ENCODE data around the gene LTBP1.
"Not testable (repeated sequence)": the region's sequence is repeated elsewhere in the genome, so short reads cannot be mapped to it uniquely, and the experiment has no call there.

LTBP1 gene

GRCh38 chr2:33371304-33372090 is 424.7 kb downstream of the LTBP1 start:
- DNase-seq: peak in 1 of 56 donors; percentile 20

DNA sequence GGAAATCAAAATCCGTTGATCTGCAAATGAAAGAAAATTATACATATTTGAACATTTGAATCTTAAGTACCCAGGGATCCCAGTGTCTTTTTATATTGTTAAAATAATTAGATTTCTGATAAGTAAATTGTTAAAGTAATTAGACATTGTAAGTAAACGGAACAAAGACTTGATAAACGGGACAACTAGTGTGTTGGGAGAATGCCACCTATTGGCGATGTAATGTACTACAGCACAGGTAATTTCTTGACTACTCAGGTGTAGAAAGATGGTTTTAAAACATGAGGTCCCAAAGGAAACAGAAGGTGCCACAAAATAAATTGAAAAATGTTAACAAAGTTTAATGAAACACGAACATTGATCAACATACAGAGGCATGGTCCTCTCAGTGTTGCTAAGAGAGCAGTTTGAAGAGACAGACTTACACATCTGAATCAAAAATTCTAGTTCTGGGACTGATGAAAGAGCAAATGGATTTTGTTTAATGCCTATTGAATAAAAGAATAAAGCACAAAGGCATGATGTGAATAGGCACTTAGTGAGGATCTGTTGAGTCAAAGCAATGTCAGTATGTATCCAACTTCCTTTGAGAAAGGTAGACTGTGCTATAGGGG is 426.3 kb downstream of the LTBP1 start:
- peak in 6 of 56 donors; percentile 3 to 37 (median 11) for DNase-seq

GRCh38 chr2:33373986-33374385 is 427.2 kb downstream of the LTBP1 start:
- DNase-seq: no peak

DNA sequence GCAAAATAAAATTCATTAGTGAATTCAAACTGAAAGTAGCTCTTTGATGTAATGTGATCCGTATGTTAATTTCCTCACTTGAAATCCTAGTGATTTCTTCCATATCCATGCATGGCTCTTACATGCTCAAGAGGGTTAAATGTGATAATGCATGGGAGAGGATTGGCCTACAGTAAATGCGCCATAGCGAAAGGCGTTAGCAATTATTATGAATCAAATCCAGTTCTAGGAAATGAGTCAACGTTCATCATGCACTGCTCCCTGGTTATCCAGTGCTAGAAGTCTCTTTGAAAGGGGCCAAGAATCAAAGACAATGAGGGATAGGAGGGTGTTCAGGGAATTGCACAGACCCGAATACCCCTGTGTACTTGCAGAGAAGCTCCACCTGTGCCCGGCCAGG is 428.3 kb downstream of the LTBP1 start:
- no peak for DNase-seq

- no peak for DNase-seq
Measured at GRCh38 chr2:33377048-33377447, 430.3 kb downstream of the LTBP1 start.

GRCh38 chr2:33378556-33379210 is 431.9 kb downstream of the LTBP1 start:
- peak in 23 of 56 donors; percentile 3 to 63 (median 30) for DNase-seq

DNA sequence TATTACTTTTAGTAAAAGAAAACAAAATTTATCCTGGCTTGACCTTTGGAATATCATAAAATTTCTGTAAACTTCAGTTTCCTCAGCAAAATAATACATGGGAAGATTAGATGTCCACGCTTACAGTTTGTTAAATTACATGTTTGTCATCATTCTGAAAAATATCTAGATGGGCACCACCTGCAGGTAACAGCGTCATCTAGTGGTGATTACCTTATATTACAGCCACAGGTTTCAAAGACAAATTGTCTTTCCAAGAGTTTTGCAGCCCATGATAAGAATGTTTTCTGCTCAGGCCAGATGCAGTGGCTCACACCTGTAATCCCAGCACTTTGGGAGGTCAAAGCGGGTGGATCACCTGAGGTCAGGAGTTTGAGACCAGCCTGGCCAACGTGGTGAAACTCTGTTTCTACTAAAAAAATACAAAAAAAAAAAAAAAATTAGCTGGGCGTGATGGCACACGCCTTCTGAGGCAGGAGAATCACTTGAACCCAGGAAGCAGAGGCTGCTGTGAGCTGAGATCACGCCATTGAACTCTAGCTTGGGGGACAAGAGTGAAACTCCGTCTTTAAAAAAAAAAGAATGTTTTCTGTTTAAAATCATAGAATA is 433.4 kb downstream of the LTBP1 start:
- DNase-seq: no peak

- DNase-seq: no peak
Measured at GRCh38 chr2:33380719-33381118, 434.0 kb downstream of the LTBP1 start.

- no peak for DNase-seq
Measured at GRCh38 chr2:33381301-33381858, 434.6 kb downstream of the LTBP1 start.

DNA sequence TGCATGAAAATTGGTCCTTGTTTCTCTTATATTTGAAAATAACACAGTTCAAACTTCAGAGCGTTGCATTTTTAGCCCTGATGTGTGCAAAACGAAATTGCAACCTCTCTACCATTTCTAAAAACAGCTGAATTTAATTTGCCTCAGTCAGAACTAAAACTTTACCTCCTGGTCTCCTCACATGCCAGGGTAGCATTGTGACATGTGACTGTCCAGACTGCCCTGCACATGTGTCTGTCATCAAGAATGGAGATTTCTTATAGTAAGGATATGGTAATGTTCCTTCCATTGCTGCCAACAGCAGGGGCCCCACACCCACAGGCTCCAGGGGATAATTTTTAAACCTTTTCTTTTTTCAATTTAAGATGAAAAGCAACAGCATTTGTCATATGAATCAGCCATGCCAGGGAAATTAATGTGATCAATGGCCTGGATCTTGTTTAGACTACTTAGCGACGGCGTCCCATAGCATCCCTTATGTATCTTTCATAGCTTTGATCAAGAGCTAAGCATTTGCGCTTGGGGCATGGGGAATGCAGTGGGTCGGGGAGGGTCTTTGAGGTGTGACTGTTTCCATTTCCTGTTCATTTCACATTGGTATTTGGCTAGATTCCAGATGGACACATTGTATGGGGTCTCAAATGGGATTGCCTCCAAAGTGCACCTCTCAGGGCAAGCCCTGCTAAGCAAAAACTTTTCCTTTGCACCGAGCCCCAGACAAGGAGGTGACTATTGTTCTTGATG is 437.3 kb downstream of the LTBP1 start:
- no peak for DNase-seq

DNA sequence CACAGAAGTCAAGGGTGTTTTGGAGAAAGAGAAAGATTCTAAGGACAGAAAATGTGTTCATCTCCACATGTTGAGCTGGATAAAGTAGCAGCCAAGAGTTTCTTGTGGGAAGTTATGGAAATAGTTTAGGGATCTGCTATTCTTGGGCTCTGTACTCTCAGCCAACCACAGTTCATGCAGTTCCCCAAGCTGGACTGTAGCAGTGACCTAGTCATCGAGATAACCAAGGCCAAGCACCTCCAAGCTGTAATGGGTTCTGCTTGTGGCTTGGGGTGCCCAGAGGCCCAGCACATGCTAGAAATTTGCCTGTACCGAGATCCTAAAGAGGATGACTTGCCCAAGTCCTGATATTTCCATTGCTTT is 437.8 kb downstream of the LTBP1 start:
- DNase-seq: no peak

GRCh38 chr2:33388996-33389395 is 442.2 kb downstream of the LTBP1 start:
- DNase-seq: no peak

DNA sequence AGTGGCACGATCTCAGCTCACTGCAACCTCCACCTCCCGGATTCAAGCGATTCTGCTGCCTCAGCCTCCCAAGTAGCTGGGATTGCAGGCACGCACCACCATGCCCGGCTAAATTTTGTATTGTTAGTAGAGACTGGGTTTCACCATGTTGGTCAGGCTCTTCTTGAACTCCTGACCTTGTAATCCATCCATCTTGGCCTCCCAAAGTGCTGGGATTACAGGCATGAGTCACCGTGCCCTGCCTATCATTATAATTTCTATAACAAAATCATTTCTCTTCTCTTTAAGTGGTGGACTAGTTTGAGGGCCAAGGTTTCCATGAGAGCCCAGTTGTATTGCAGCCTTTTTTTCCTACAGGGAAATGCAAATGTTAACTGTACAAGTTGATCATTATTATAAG is 442.9 kb downstream of the LTBP1 start:
- not testable (repeated sequence) for DNase-seq

DNA sequence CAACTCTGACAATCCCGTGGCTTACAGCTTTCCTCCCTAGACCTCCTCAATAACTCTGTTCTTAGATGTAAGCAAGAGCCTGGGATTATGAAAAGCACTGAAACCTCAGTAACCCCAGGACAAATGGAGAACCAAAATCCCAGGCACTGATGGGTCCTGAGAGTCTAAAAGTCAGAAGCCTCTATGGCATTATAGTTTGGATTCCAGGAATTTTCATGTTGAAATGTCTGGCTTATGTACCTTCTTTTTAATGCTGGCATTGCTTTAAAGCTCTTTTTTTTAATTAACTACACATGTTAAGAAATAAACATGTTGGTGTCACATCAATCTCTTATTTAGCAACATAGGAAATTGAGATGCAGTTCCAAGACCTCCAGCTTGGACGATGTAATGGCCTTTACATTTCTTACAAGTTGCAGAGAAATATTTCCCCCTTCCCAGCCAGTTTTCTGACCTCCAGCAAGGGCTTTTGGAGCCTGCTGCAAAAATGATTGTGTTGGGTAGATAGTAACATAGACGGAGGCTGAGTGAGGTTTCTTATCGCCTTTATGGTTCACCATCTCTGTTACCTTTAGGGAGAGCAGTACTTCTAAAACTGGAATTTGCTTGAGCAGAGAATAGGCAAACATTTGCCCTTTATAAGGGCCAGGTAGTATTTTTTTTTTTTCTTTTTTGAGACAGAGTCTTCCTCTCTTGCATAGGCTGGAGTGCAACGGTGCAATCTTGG is 444.9 kb downstream of the LTBP1 start:
- no peak for DNase-seq

DNA sequence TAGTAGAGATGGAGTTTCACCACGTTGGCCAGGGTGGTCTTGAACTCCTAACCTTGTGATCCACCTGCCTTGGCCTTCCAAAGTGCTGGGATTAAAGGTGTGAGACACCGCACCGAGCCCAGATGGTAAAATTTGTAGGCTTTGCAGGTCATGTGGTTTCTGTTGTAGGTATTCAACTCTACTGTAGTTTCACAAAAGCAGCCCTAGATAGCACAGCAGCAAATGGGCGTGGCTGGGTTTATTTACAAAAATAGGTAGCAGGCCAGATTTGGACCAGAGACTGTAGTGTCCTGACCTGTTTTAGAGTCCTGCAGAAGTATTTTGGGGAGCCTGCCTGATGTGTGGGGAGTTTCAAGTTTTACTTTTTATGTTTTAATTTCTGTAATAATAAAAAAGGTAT is 445.6 kb downstream of the LTBP1 start:
- no peak for DNase-seq

DNA sequence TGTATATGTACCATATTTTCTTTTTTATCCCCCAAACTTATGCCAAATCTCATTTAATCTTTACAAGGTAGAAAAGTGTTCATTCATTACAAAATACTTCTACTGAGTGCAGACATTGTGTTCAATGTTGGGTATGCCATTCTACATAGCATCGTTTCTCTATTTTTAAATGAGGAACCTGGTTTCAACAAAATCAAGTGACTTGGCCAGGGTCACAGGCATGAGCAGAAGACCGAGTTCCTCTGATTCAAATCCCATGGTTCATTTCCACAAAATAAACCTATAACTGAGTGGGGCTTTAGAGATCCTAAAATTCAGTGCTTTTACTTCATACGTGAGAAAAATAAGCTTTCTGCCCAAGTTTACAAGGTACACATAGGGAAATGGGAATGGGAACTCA is 448.3 kb downstream of the LTBP1 start:
- no peak for DNase-seq

DNA sequence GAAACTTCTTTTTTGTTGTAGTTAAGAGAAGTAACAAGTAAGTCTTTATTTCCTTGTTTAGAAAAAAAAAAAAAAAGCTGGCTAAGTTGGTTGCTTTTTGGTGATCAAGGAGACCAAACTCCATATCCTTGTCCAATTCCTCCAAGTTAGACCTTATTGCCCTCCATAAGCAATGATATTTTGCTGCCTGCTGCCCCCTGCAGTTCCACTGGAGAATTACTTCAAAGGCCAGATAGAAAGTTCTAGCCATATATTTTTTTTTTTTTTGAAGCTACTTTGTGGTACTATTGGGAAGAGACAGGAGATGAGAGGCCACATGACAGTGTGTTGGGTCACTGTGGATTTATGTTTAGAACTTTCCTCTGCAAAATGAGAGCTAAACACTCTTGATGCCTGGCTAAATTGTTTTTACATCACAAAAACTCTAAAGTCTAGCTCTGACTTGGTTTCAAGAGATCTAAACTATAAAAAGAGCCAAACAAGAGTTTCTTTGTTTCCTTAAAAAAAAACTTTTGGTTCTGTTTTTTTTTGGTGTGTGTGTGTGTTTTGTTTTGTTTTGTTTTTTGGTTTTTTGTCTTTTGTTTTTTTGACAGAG is 449.0 kb downstream of the LTBP1 start:
- DNase-seq: peak in 13 of 56 donors; percentile 2 to 37 (median 17)

GRCh38 chr2:33404321-33404720 is 457.6 kb downstream of the LTBP1 start:
- no peak for DNase-seq

GRCh38 chr2:33406622-33407021 is 459.9 kb downstream of the LTBP1 start:
- no peak for DNase-seq

- DNase-seq: no peak
Measured at GRCh38 chr2:33408109-33408508, 461.4 kb downstream of the LTBP1 start.
